A549 treated with DMSO at 1 μM for 4 hours (cell line): ENCODE data around the gene SOCS3. TPM values are rescaled to one million over a fixed set of nuclear protein-coding genes. Genes with fewer than 3 reads are reported as not detected.

ENCODE experiments used
- total RNA-seq: library from RNA; stranded (reverse); fragments of 200-300 nt; extraction: Qiagen RNA extraction; gene quantifications from 5 replicates; pipeline ENCODE4 v1.2.3, GENCODE V29; 2022; ENCODE audit warnings: low read depth

The SOCS3 gene
- 33.4 to 50.1 TPM (median 39.0 TPM) in 5 replicates for total RNA-seq

GRCh38 chr17:78359997-78360370, at the start of gene SOCS3:
Gene SOCS3, minus strand, starts transcription at chr17:78360077. Its CDS starts 982 bp downstream, at chr17:78359095.

GRCh38 chr17:78378225-78379130, 18.6 kb upstream of the SOCS3 start, which contains the start of gene PGS1:
Gene PGS1, plus strand, starts transcription at chr17:78378649. Its CDS starts 17 bp downstream, at chr17:78378666.

Other genes with a start within 250 kb of the SOCS3 start
- gene TMC6, start 231.3 kb downstream of the SOCS3 start, total RNA-seq, result 6.3 to 12.5 TPM (median 10.1 TPM) in 5 replicates
- gene TMC8, start 229.3 kb downstream of the SOCS3 start, total RNA-seq, result 0.28 to 0.68 TPM (median 0.48 TPM) in 5 replicates
- gene C17orf99, start 213.7 kb downstream of the SOCS3 start, total RNA-seq, result not detected in 5 replicates
- 144 to 217 TPM (median 187 TPM) in 5 replicates for gene SYNGR2, start 191.5 kb downstream of the SOCS3 start, total RNA-seq
- 194 to 287 TPM (median 233 TPM) in 5 replicates for gene TK1, start 173.0 kb downstream of the SOCS3 start, total RNA-seq
- gene AFMID, start 172.7 kb downstream of the SOCS3 start, total RNA-seq, result 41.4 to 53.0 TPM (median 45.0 TPM) in 5 replicates
- gene BIRC5, start 145.8 kb downstream of the SOCS3 start, total RNA-seq, result 107 to 112 TPM (median 111 TPM) in 5 replicates
- gene TMEM235, start 128.4 kb downstream of the SOCS3 start, total RNA-seq, result not detected in 5 replicates
- 21.8 to 30.7 TPM (median 26.5 TPM) in 5 replicates for gene PGS1, start 18.6 kb upstream of the SOCS3 start, total RNA-seq
- 1.4 to 1.6 TPM (median 1.5 TPM) in 5 replicates for gene DNAH17, start 217.3 kb upstream of the SOCS3 start, total RNA-seq